ENCODE measurements around the gene AGPS. TPM values are rescaled to one million over a fixed set of nuclear protein-coding genes. Genes with fewer than 3 reads are reported as not detected.

The AGPS gene
- total and polyA plus RNA-seq, 2 donors (not counting 1 experiment from before 2014, with no cell fraction given) = 2.2 to 25.5 TPM

- Mint-ChIP-seq H3K4me3 (no peak overlapping the region), H3K9me3 (ENCODE audit: insufficient read depth) (no peaks in the 10 kb centered on the region), H3K27me3 (no peaks in the 10 kb centered on the region), H3K27ac (no peak overlapping the region), H3K4me1 (no peaks in the 10 kb centered on the region)
- Histone ChIP-seq H3K36me3 (replicated peaks in 1 of 2; ENCODE audit: control extremely low read depth in 1 of 2, control insufficient read depth in 1 of 2, extremely low read depth in 1 of 2, insufficient read depth in 2 of 2, low read length in 1 of 2) (peaks cover 0 to 3% of the 10 kb centered on the region in 2 experiments), H3K4me2 (replicated peaks; ENCODE audit: low read depth, low read length, poor library complexity, severe bottlenecking) (no peak overlapping the region), H3K27me3 (replicated peaks in 1 of 4; ENCODE audit: control extremely low read depth in 1 of 4, control insufficient read depth in 3 of 4, insufficient read depth in 4 of 4, low read length in 3 of 4) (no peaks in the 10 kb centered on the region), H3K9me3 (ENCODE audit: control extremely low read depth in 1 of 3, control insufficient read depth in 2 of 3, insufficient read depth in 1 of 3, low read length in 2 of 3) (no peaks in the 10 kb centered on the region), H4K20me1 (ENCODE audit: control insufficient read depth, insufficient read depth, low read length, poor library complexity, severe bottlenecking) (no peaks in the 10 kb centered on the region), H3K9ac (ENCODE audit: low read length) (no peak overlapping the region), H3K79me2 (ENCODE audit: control insufficient read depth, insufficient read depth, low read length) (no peaks in the 10 kb centered on the region), H3K27ac (ENCODE audit: low read length in 2 of 2) (no peak overlapping the region), H2AFZ (ENCODE audit: insufficient read depth, low read depth, low read length, poor library complexity, severe bottlenecking) (no peak overlapping the region), H3K4me3 (ENCODE audit: control extremely low read depth in 1 of 5, extremely low read depth in 1 of 5, insufficient read depth in 1 of 5, low read depth in 2 of 5, low read length in 4 of 5) (no peak overlapping the region), H3K4me1 (ENCODE audit: control insufficient read depth in 2 of 2, insufficient read depth in 2 of 2, low read length in 2 of 2) (no peaks in the 10 kb centered on the region)
- TF ChIP-seq EZH2 (IDR thresholded peaks at IDR 0.05; ENCODE audit: borderline replicate concordance, insufficient read depth, low read depth, low read length, poor library complexity, severe bottlenecking) = no peak
- TF ChIP-seq, protein P1, sequence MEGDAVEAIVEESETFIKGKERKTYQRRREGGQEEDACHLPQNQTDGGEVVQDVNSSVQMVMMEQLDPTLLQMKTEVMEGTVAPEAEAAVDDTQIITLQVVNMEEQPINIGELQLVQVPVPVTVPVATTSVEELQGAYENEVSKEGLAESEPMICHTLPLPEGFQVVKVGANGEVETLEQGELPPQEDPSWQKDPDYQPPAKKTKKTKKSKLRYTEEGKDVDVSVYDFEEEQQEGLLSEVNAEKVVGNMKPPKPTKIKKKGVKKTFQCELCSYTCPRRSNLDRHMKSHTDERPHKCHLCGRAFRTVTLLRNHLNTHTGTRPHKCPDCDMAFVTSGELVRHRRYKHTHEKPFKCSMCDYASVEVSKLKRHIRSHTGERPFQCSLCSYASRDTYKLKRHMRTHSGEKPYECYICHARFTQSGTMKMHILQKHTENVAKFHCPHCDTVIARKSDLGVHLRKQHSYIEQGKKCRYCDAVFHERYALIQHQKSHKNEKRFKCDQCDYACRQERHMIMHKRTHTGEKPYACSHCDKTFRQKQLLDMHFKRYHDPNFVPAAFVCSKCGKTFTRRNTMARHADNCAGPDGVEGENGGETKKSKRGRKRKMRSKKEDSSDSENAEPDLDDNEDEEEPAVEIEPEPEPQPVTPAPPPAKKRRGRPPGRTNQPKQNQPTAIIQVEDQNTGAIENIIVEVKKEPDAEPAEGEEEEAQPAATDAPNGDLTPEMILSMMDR (IDR thresholded peaks at IDR 0.05) = no peak
- CTCF ChIA-PET = no interaction called here
- POLR2A ChIA-PET = no interaction called here
- no peak for DNase-seq
- no CpG with 5 or more reads among the region's 1 CpG for WGBS (ENCODE audit: insufficient coverage)
- ATAC-seq (ENCODE audit: low read depth) = no peak
- intact Hi-C loops (cut with micrococcal nuclease) = no loop called here
These were observed 144.6 kb downstream of the AGPS start for GRCh38 chr2:177537213-177537612.

GRCh38 chr2:177537636-177538035 lies 145.1 kb downstream of the AGPS start:
- ChIA-PET POLR2A (no interaction called here), CTCF (no interaction called here)
- no peak overlapping the region for H3K4me2 ChIP-seq (replicated peaks; ENCODE audit: low read depth, low read length, poor library complexity, severe bottlenecking)
- ATAC-seq (ENCODE audit: low read depth) (no peak), DNase-seq (no peak)
- H3K9ac ChIP-seq (ENCODE audit: low read length) = no peak overlapping the region
- no peaks in the 10 kb centered on the region for H3K9me3 ChIP-seq (ENCODE audit: control extremely low read depth in 1 of 3, control insufficient read depth in 2 of 3, insufficient read depth in 1 of 3, low read length in 2 of 3)
- no peaks in the 10 kb centered on the region for H4K20me1 ChIP-seq (ENCODE audit: control insufficient read depth, insufficient read depth, low read length, poor library complexity, severe bottlenecking)
- no peak overlapping the region for H3K4me3 ChIP-seq (ENCODE audit: control extremely low read depth in 1 of 5, extremely low read depth in 1 of 5, insufficient read depth in 1 of 5, low read depth in 2 of 5, low read length in 4 of 5)
- H3K27ac Mint-ChIP-seq = no peak overlapping the region
- no peaks in the 10 kb centered on the region for H3K27me3 Mint-ChIP-seq
- no peaks in the 10 kb centered on the region for H3K4me1 Mint-ChIP-seq
- TF ChIP-seq EZH2 (IDR thresholded peaks at IDR 0.05; ENCODE audit: borderline replicate concordance, insufficient read depth, low read depth, low read length, poor library complexity, severe bottlenecking) = no peak
- TF ChIP-seq, protein P1 (IDR thresholded peaks at IDR 0.05) = no peak
- peaks cover 0 to 3% of the 10 kb centered on the region in 2 experiments for H3K36me3 ChIP-seq (replicated peaks in 1 of 2; ENCODE audit: control extremely low read depth in 1 of 2, control insufficient read depth in 1 of 2, extremely low read depth in 1 of 2, insufficient read depth in 2 of 2, low read length in 1 of 2)
- H3K9me3 Mint-ChIP-seq (ENCODE audit: insufficient read depth) = no peaks in the 10 kb centered on the region
- no CpG with 5 or more reads among the region's 3 CpGs for WGBS (ENCODE audit: insufficient coverage)
- no peak overlapping the region for H3K4me3 Mint-ChIP-seq
- no peaks in the 10 kb centered on the region for H3K4me1 ChIP-seq (ENCODE audit: control insufficient read depth in 2 of 2, insufficient read depth in 2 of 2, low read length in 2 of 2)
- intact Hi-C loops (cut with micrococcal nuclease) = no loop called here
- no peaks in the 10 kb centered on the region for H3K79me2 ChIP-seq (ENCODE audit: control insufficient read depth, insufficient read depth, low read length)
- no peak overlapping the region for H3K27ac ChIP-seq (ENCODE audit: low read length in 2 of 2)
- H3K27me3 ChIP-seq (replicated peaks in 1 of 4; ENCODE audit: control extremely low read depth in 1 of 4, control insufficient read depth in 3 of 4, insufficient read depth in 4 of 4, low read length in 3 of 4) = no peaks in the 10 kb centered on the region
- no peak overlapping the region for H2AFZ ChIP-seq (ENCODE audit: insufficient read depth, low read depth, low read length, poor library complexity, severe bottlenecking)

All from B cell (primary cell).